Activated CD4-positive, alpha-beta T cell treated with anti-CD3 and anti-CD28 coated beads, Interleukin-10, Interleukin-2, amounts not matched to agents 100 ng/mL and 50 ng/mL, durations not matched to agents 16 hours and 8 hours (primary cell): ENCODE measurements around the gene HINT2.

Experiments used
- DNase-seq: peaks from one replicate; pipeline ENCODE4 v3.0.0-alpha.2; 2020

The HINT2 gene

DNA sequence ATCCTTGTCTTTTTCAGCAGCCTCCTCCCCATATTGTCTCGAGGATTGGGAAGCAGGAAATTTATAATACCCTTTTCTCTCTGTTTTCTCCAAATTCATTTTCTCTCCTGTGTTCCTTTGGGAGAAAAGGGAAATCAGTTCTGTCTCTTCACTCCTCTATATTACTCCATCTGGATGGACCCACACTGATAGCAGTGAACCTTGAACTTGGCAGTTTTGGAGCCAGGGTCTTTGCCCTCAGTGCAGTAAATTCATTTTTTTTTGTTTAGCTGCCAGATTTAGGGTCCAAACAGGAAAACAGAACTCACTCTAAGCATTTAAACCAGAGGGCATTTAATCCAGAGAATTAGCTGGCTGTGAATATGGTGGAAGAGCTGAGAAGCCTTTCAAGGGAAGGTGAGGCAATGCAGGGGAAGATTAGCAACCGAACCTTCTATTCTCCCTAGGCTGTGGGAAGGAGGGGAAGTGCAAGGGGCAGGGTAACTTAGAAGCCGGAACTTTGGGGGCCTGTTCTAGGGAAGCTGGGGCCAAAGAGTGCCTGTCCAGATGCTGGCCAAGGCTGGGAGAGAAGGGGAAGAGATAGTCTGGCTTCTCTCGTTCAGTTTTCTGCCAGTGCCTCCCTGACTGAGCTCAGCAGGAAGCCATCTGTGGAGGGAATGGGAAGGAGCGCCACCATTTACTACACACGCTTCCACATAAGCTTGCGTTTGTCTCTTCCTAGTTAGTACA, 39.8 kb downstream of the HINT2 start:
- DNase-seq = no peak

DNA sequence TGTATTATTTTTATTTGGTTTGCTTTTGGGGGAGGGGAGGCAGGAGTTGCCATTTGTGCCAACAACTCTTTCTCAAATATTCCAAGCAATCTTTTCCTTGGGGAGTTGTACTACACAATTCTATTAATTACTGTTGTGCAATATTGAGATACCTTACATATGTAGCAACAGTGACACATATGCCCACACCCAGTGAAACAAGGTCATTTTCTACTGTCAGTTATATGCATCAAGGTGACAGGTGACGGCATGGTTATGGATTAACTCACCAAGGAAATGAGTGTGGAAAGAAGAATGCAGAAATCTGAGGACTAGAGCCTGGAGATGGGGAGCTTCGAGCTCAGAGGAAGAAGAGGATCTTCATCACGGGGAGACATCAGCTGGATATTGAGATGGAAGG, 42.9 kb downstream of the HINT2 start:
- DNase-seq = no peak

DNA sequence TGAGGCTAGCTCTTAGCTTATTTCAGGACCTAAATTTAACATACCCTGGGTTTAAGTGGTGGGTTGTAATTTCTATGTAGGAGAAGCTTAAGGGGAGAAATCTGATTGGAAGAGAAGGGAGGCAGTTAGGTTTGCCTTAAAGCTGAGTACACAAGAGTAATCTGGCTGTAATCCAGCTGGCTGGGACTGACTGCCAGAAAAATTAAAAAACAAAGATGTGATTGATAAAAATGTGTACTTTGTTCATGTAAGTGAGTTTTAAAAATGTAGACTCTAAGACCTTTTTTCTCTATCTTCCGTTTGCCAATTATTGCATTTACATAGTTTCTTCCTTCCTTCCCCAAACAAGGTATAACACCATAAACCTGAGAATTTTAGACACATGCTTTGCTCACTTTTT, 43.3 kb downstream of the HINT2 start:
- no peak for DNase-seq

DNA sequence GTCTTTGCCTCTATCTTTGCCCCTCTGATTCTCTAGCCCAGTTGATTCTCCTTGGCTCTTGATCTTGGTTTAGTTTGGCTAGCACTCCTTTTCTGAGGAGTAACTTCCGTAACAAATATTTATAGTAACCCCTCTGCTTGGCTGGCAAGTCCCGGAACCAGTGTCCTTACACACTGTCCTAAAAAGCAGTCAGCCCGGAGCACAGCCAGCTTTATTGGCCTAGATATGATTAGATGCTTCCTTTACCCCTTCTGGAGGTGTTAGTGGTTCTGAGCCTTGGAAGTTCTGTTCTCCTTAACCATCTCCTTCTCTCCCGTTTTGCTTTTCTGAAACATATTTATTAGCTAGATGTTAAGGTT, 43.8 kb downstream of the HINT2 start:
- DNase-seq = no peak

DNA sequence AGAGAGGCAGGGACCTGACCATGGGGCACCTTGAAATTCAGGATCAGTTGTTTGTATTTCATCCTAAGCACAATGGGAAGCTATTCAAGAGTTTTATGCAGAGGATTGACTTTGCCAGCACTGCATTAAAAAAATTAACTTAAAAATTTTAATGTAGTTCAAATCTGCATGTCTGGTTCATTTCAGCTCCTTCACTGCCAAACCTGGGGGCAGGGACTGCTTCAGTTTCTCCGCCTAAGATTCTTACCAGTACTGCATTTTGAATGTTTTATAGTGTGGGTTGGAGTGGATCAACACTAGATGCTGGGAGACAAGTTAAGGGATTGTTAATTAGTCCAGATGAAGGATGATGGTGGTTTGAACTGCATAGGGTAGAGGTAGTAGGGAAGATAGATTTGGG, 45.1 kb downstream of the HINT2 start:
- DNase-seq = no peak

DNA sequence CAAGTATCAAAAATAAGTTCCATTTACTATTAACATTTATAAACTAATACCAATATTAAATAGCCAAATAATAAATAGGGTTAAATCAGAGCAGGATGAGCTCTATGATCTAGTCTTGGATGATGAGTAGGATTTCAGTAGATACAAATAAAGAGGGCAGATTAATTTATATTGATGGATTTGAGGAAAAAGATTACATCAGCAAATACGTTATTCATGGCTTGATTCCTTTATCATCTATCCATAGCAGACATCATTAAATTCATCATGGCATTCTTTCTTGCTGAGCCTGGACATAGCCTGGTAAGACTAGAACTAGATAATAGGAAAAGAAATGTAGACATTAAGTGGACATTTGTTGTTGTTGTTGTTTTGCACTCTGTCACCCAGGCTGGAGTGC, 47.4 kb downstream of the HINT2 start:
- no peak for DNase-seq

DNA sequence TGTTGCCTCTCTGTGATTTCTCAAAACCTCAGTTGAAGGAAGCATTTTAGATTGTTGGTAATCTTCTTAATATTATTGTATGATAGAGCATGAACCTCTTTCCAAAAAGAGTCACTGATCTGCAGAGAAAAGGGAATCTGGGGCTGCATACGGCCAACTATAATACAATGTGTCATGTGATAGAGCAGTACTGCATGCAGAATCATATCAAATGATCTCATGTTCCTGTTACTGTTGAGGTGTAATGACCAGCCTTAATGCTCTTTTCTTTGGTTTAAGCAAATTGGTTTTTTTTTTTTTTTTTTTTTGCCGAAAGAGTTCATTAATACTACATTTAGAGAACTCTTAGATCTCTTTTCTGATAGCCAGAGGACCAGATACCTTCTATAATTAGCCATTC, 47.8 kb downstream of the HINT2 start:
- DNase-seq = no peak

DNA sequence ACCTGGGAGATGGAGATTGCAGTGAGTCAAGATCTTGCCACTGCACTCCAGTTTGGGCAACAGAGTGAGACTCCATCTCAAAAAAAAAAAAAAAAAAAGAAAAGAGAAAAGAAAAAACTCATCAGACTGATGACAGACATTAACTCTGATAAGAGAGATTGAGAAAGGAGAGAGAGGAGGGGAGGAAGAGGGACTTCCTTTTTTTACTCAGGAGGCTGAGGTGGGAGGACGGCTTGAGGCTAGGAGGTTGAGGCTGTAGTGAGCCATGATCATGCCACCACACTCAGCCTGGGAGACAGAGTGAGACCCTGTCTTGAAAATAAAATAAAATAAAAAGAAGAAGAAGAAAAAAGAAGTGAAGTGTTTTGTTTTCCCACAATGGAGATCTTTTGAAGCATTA, 51.0 kb downstream of the HINT2 start:
- DNase-seq = no peak

DNA sequence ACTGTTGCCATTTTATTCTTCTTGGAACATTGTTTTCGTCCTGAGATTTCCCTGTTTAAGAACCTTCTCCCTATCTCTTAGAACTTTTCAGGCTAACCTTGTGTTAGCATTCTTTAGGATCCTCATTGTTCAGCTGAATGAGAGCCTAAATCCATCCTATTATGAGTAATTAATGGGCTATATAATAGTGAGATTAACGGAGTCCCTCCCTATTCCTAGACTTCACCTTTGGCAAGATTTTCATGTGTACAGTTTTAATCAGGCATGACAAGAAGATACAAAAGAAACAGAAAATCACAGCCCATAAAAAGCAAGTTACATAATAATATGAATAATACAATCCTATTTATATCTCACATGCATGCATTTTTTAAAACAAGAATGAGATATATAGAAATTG, 51.7 kb downstream of the HINT2 start:
- no peak for DNase-seq
